Fibroblast of mammary gland (primary cell): ENCODE data around the gene ST3GAL6.

ENCODE experiments used
- DNase-seq: peaks from one replicate; pipeline ENCODE4 v3.0.0-alpha.2; 2010; ENCODE audit warnings: low read depth
- H3K4me3 ChIP-seq: 2 replicates; pipeline ENCODE4 v1.5.1; 2011; ENCODE audit warnings: low read depth, mild to moderate bottlenecking, low read length, moderate library complexity; ENCODE audit not compliant: control insufficient read depth
- TF ChIP-seq, protein P1 (sequence below): conservative IDR thresholded peaks from 2 replicates; pipeline ENCODE4 v1.5.1; 2011; ENCODE audit warnings: low read depth, low read length, inconsistent platforms; ENCODE audit not compliant: control insufficient read depth, insufficient read depth

Gene ST3GAL6

GRCh38 chr3:98735761-98736269, 27.3 kb upstream of the ST3GAL6 start:
- DNase-seq: no peak
- TF ChIP-seq, protein P1, sequence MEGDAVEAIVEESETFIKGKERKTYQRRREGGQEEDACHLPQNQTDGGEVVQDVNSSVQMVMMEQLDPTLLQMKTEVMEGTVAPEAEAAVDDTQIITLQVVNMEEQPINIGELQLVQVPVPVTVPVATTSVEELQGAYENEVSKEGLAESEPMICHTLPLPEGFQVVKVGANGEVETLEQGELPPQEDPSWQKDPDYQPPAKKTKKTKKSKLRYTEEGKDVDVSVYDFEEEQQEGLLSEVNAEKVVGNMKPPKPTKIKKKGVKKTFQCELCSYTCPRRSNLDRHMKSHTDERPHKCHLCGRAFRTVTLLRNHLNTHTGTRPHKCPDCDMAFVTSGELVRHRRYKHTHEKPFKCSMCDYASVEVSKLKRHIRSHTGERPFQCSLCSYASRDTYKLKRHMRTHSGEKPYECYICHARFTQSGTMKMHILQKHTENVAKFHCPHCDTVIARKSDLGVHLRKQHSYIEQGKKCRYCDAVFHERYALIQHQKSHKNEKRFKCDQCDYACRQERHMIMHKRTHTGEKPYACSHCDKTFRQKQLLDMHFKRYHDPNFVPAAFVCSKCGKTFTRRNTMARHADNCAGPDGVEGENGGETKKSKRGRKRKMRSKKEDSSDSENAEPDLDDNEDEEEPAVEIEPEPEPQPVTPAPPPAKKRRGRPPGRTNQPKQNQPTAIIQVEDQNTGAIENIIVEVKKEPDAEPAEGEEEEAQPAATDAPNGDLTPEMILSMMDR: no peak
- no peak overlapping the region for H3K4me3 ChIP-seq

DNA sequence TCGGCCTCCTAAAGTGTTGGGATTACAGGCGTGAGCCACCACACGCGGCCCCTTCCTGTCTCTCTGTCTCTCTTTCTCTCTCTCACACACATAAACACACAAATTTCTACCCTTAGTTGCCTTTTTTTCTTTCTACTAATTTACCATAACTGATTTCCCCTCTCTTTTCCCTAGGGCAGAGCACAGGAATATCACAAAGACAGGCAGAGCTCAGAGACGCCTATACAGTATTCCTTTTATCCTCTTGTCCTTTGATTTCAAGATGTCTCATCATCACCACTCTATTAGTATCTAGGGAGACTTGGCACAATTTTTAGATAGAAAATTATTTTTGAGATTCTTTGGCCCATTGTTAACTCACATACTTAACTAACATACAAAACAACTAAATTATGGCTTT, 25.8 kb upstream of the ST3GAL6 start:
- H3K4me3 ChIP-seq: no peak overlapping the region
- DNase-seq: no peak
- TF ChIP-seq, protein P1: no peak

GRCh38 chr3:98739266-98739665, 23.9 kb upstream of the ST3GAL6 start:
- TF ChIP-seq, protein P1: no peak
- no peak for DNase-seq
- H3K4me3 ChIP-seq: no peak overlapping the region

DNA sequence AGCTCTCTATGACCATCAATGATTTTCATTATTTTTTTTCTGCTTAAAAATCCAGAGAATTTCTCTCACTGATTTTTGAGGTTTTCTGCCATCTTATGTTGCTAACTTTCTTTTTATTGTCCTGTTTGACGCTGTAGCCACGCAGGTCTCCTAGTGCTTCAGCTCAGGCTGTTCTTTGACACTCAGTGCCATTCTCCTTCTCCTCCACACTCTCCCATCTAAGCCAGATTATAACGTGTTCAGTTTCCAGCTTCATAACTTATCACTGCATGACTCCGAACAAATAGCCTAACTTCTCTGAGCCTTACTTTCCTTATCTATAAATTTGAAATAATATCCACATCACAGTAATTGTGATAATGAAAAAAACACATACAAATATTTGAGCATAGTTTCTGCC, 22.8 kb upstream of the ST3GAL6 start:
- TF ChIP-seq, protein P1: no peak
- no peak for DNase-seq
- H3K4me3 ChIP-seq: no peak overlapping the region

- DNase-seq: no peak
- TF ChIP-seq, protein P1: no peak
- H3K4me3 ChIP-seq: no peak overlapping the region
Observed at GRCh38 chr3:98741121-98741716, 21.9 kb upstream of the ST3GAL6 start.

- TF ChIP-seq, protein P1: no peak
- DNase-seq: no peak
- no peak overlapping the region for H3K4me3 ChIP-seq
Observed at GRCh38 chr3:98743071-98743470, 20.1 kb upstream of the ST3GAL6 start.
